Endometrial microvascular endothelial cells (primary cell): ENCODE measurements around the gene NAALADL1. TPM values are rescaled to one million over a fixed set of nuclear protein-coding genes. Genes with fewer than 3 reads are reported as not detected.
"Not testable (repeated sequence)": the region's sequence is repeated elsewhere in the genome, so short reads cannot be mapped to it uniquely, and the experiment has no call there.

Experiments used
- in situ Hi-C: cut with HindIII; loops from 2 replicates; pipeline ENCODE4 v1.10.0; 2017; ENCODE audit warnings: low sequenced_read_pairs, low pct_unique_long_range_greater_than_20kb; ENCODE audit errors: inconsistent ontology term
- total RNA-seq: library from RNA; depleted of rRNA; stranded (reverse); fragments of >200 nt; gene quantifications from one replicate; pipeline ENCODE4 v1.2.3, GENCODE V29; 2015; ENCODE audit errors: inconsistent ontology term

Gene NAALADL1
- total RNA-seq, 1 donor from 2014 or later, result 13.3 TPM

GRCh38 chr11:65026810-65027209, 31.5 kb downstream of the NAALADL1 start:
- in situ Hi-C loops, result no loop called here

GRCh38 chr11:65023502-65023901, 34.9 kb downstream of the NAALADL1 start:
- in situ Hi-C loops, result not testable (repeated sequence)

- in situ Hi-C loops, result no loop called here
Observed at GRCh38 chr11:65021509-65021908, 36.8 kb downstream of the NAALADL1 start.

GRCh38 chr11:65021003-65021402, 37.4 kb downstream of the NAALADL1 start:
- in situ Hi-C loops, result no loop called here

- in situ Hi-C loops, result no loop called here
Observed at GRCh38 chr11:65019824-65020223, 38.5 kb downstream of the NAALADL1 start.

GRCh38 chr11:65017937-65018336, 40.4 kb downstream of the NAALADL1 start:
- in situ Hi-C loops, result no loop called here

GRCh38 chr11:65016705-65017104, 41.6 kb downstream of the NAALADL1 start:
- in situ Hi-C loops, result no loop called here

- in situ Hi-C loops, result no loop called here
Observed at GRCh38 chr11:65014726-65015227, 43.6 kb downstream of the NAALADL1 start.

GRCh38 chr11:65013888-65014725, 44.2 kb downstream of the NAALADL1 start, which contains the start of gene ARL2:
Gene ARL2, plus strand, starts transcription at chr11:65014160. Its CDS starts 48 bp downstream, at chr11:65014208.
- in situ Hi-C loops, result no loop called here

GRCh38 chr11:65013130-65013887, 45.0 kb downstream of the NAALADL1 start:
- in situ Hi-C loops, result no loop called here

- in situ Hi-C loops, result no loop called here
Observed at GRCh38 chr11:65008873-65009272, 49.5 kb downstream of the NAALADL1 start.

- in situ Hi-C loops, result no loop called here
Observed at GRCh38 chr11:65008016-65008415, 50.3 kb downstream of the NAALADL1 start.

- in situ Hi-C loops, result not testable (repeated sequence)
Observed at GRCh38 chr11:65003968-65004367, 54.4 kb downstream of the NAALADL1 start.

- in situ Hi-C loops, result no loop called here
Observed at GRCh38 chr11:65003282-65003681, 55.1 kb downstream of the NAALADL1 start.

- in situ Hi-C loops, result no loop called here
Observed at GRCh38 chr11:65002706-65003105, 55.6 kb downstream of the NAALADL1 start.

- in situ Hi-C loops, result no loop called here
Observed at GRCh38 chr11:64999478-64999877, 58.9 kb downstream of the NAALADL1 start.

GRCh38 chr11:64998690-64999431, 59.5 kb downstream of the NAALADL1 start:
- in situ Hi-C loops, result no loop called here

GRCh38 chr11:64998141-64998540, 60.2 kb downstream of the NAALADL1 start:
- in situ Hi-C loops, result no loop called here

GRCh38 chr11:64996710-64997380, 61.5 kb downstream of the NAALADL1 start, which contains the start of gene BATF2:
Gene BATF2, minus strand, starts transcription at chr11:64996971. Its CDS starts 57 bp downstream, at chr11:64996914.
- in situ Hi-C loops, result no loop called here
